Stimulated activated CD8-positive, alpha-beta memory T cell treated with anti-CD3 and anti-CD28 coated beads, Interleukin-15, amount 100 ng/mL, for 48 hours (primary cell): ENCODE measurements around the gene CFL1.

Source experiments
- DNase-seq, 2 donors: peaks; one replicate each; pipeline ENCODE4 v3.0.0-alpha.2; 2020; ENCODE audit warnings: low read depth in 2 of 2

Gene CFL1

GRCh38 chr11:65870706-65871681, 13.0 kb upstream of the CFL1 start:
- no peak for DNase-seq

GRCh38 chr11:65870307-65870658, 12.3 kb upstream of the CFL1 start:
- no peak for DNase-seq

- no peak for DNase-seq
Observed at GRCh38 chr11:65869643-65870306, 11.8 kb upstream of the CFL1 start.

GRCh38 chr11:65868907-65869306, 10.9 kb upstream of the CFL1 start:
- DNase-seq = no peak

- DNase-seq = no peak
Observed at GRCh38 chr11:65868076-65868667, 10.2 kb upstream of the CFL1 start.

- DNase-seq = no peak
Observed at GRCh38 chr11:65867284-65868071, 9.5 kb upstream of the CFL1 start.

- DNase-seq = no peak
Observed at GRCh38 chr11:65866509-65867283, 8.7 kb upstream of the CFL1 start.

- no peak for DNase-seq
Observed at GRCh38 chr11:65865550-65866172, 7.7 kb upstream of the CFL1 start.

- no peak for DNase-seq
Observed at GRCh38 chr11:65864706-65865471, 6.9 kb upstream of the CFL1 start.

- no peak for DNase-seq
Observed at GRCh38 chr11:65863889-65864705, 6.1 kb upstream of the CFL1 start.

GRCh38 chr11:65862941-65863888, 5.2 kb upstream of the CFL1 start:
- DNase-seq = no peak

- DNase-seq = no peak
Observed at GRCh38 chr11:65862191-65862735, 4.3 kb upstream of the CFL1 start.

- no peak for DNase-seq
Observed at GRCh38 chr11:65861533-65862183, 3.7 kb upstream of the CFL1 start.

- DNase-seq = no peak
Observed at GRCh38 chr11:65861165-65861505, 3.2 kb upstream of the CFL1 start.

GRCh38 chr11:65860278-65861164, 2.5 kb upstream of the CFL1 start, which contains the start of gene MUS81:
Gene MUS81 (plus strand): TSS chr11:65860433. CDS start chr11:65860754, 321 bp downstream.
- DNase-seq = peak; percentile 93 to 94

- DNase-seq = no peak
Observed at GRCh38 chr11:65859812-65860277, 1.9 kb upstream of the CFL1 start.
